Vagina (tissue), 2 donors: ENCODE results near the gene ST6GALNAC5.

Experiments used
- POLR2A ChIP-seq, 2 donors: fragments of 450-650 bp; IDR thresholded peaks; one replicate each; pipeline ENCODE4 v1.6.1; 2017; ENCODE audit warnings: antibody characterized with exemption in 2 of 2, mild to moderate bottlenecking in 2 of 2, moderate library complexity in 2 of 2
- TF ChIP-seq, protein P1 (sequence below), 3 experiments: fragments of 450-650 bp in 2 of 3; fragments of 200-600 bp in 1 of 3; sonication (generic) in 1 of 3; IDR thresholded peaks; one replicate each; pipeline ENCODE4 v1.5.1; 2017 to 2019; ENCODE audit warnings: antibody characterized with exemption in 3 of 3, mild to moderate bottlenecking in 2 of 3, moderate library complexity in 2 of 3

GRCh38 chr1:77016386-77016985 is 149.2 kb downstream of the ST6GALNAC5 start:
- TF ChIP-seq, protein P1, sequence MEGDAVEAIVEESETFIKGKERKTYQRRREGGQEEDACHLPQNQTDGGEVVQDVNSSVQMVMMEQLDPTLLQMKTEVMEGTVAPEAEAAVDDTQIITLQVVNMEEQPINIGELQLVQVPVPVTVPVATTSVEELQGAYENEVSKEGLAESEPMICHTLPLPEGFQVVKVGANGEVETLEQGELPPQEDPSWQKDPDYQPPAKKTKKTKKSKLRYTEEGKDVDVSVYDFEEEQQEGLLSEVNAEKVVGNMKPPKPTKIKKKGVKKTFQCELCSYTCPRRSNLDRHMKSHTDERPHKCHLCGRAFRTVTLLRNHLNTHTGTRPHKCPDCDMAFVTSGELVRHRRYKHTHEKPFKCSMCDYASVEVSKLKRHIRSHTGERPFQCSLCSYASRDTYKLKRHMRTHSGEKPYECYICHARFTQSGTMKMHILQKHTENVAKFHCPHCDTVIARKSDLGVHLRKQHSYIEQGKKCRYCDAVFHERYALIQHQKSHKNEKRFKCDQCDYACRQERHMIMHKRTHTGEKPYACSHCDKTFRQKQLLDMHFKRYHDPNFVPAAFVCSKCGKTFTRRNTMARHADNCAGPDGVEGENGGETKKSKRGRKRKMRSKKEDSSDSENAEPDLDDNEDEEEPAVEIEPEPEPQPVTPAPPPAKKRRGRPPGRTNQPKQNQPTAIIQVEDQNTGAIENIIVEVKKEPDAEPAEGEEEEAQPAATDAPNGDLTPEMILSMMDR (IDR thresholded peaks at IDR 0.05), result no peak
- no peak for TF ChIP-seq POLR2A (IDR thresholded peaks at IDR 0.05)
